Stimulated activated CD8-positive, alpha-beta memory T cell treated with anti-CD3 and anti-CD28 coated beads, Interleukin-4, amount 100 ng/mL, for 48 hours (primary cell): Measurements from ENCODE around the gene IST1.
"Not testable (repeated sequence)": the region's sequence is repeated elsewhere in the genome, so short reads cannot be mapped to it uniquely, and the experiment has no call there.

Experiments used
- DNase-seq: peaks from one replicate; pipeline ENCODE4 v3.0.0-alpha.2; 2020

Gene IST1

GRCh38 chr16:71894921-71895678 lies at the start of gene IST1:
IST1 (plus strand) TSS chr16:71895531; CDS start chr16:71915641, 20,110 bp downstream.
- peak; percentile 98 for DNase-seq

- DNase-seq, result peak; percentile 96
These were observed 49.5 kb upstream of the IST1 start, which contains the start of gene ATXN1L for GRCh38 chr16:71845639-71846430. ATXN1L (plus strand) TSS chr16:71845976; CDS start chr16:71849741, 3,765 bp downstream.

GRCh38 chr16:71846431-71846830 lies 48.9 kb upstream of the IST1 start:
- DNase-seq, result peak; percentile 34

- DNase-seq, result no peak
These were observed 48.2 kb upstream of the IST1 start for GRCh38 chr16:71847096-71847495.

GRCh38 chr16:71848622-71849021 lies 46.7 kb upstream of the IST1 start:
- no peak for DNase-seq

GRCh38 chr16:71851746-71852145 lies 43.6 kb upstream of the IST1 start:
- DNase-seq, result no peak

- no peak for DNase-seq
These were observed 43.2 kb upstream of the IST1 start for GRCh38 chr16:71852158-71852557.

- DNase-seq, result no peak
These were observed 42.8 kb upstream of the IST1 start for GRCh38 chr16:71852561-71852960.

GRCh38 chr16:71853413-71853812 lies 41.9 kb upstream of the IST1 start:
- DNase-seq, result no peak

- no peak for DNase-seq
These were observed 40.9 kb upstream of the IST1 start for GRCh38 chr16:71854369-71854948.

- peak; percentile 51 for DNase-seq
These were observed 39.2 kb upstream of the IST1 start for GRCh38 chr16:71855937-71856662.

GRCh38 chr16:71859762-71860521 lies 35.4 kb upstream of the IST1 start:
- no peak for DNase-seq

GRCh38 chr16:71863995-71864394 lies 31.3 kb upstream of the IST1 start:
- DNase-seq, result no peak

GRCh38 chr16:71865173-71865863 lies 30.0 kb upstream of the IST1 start:
- DNase-seq, result no peak

- DNase-seq, result not testable (repeated sequence)
These were observed 28.2 kb upstream of the IST1 start for GRCh38 chr16:71867175-71867574.

GRCh38 chr16:71867939-71868338 lies 27.4 kb upstream of the IST1 start:
- DNase-seq, result no peak

- DNase-seq, result no peak
These were observed 26.2 kb upstream of the IST1 start for GRCh38 chr16:71869089-71869488.

GRCh38 chr16:71870818-71871217 lies 24.5 kb upstream of the IST1 start:
- no peak for DNase-seq

- no peak for DNase-seq
These were observed 22.1 kb upstream of the IST1 start for GRCh38 chr16:71873199-71873598.

GRCh38 chr16:71878911-71879310 lies 16.4 kb upstream of the IST1 start:
- DNase-seq, result no peak

- DNase-seq, result no peak
These were observed 15.2 kb upstream of the IST1 start for GRCh38 chr16:71880176-71880575.
